Ovary (tissue), 9 donors: ENCODE results near the gene AMBP. TPM values are rescaled to one million over a fixed set of nuclear protein-coding genes. Genes with fewer than 3 reads are reported as not detected.

Experiments
- DNase-seq, 5 donors: peaks; one replicate each; pipeline ENCODE4 v3.0.0-alpha.2; 2019 to 2020
- H3K27ac ChIP-seq, 2 donors: fragments of 200-600 bp; one replicate each; pipeline versions ENCODE4 v1.5.1 to v1.8.0; 2019 to 2022
- H3K27me3 ChIP-seq: fragments of 200-600 bp; one replicate; pipeline ENCODE4 v1.8.0; 2022
- H3K36me3 ChIP-seq: fragments of 200-600 bp; sonication (generic); one replicate; pipeline ENCODE4 v1.5.1; 2019
- H3K4me1 ChIP-seq: one replicate; pipeline ENCODE4 v1.8.1; 2013; ENCODE audit warnings: mild to moderate bottlenecking, moderate library complexity; ENCODE audit not compliant: insufficient read depth
- H3K4me3 ChIP-seq: fragments of 200-600 bp; sonication (generic); one replicate; pipeline ENCODE4 v1.5.1; 2017
- H3K9me3 ChIP-seq, 2 donors: fragments of 200-600 bp in 1 of 2; sonication (generic) in 1 of 2; one replicate each; pipeline versions ENCODE4 v1.5.1 to v1.8.1; 2013 to 2019; ENCODE audit warnings: mild to moderate bottlenecking in 1 of 2, moderate library complexity in 1 of 2
- EP300 ChIP-seq: sonication (generic); formaldehyde crosslinking; IDR thresholded peaks from one replicate; pipeline ENCODE4 v1.6.1; 2017; ENCODE audit warnings: antibody characterized with exemption
- POLR2A ChIP-seq: fragments of 450-650 bp; IDR thresholded peaks from one replicate; pipeline ENCODE4 v1.6.1; 2017; ENCODE audit warnings: antibody characterized with exemption, mild to moderate bottlenecking, moderate library complexity
- WGBS, 3 donors: extraction: QIAGEN DNeasy Blood & Tissue Kit in 1 of 3; methylation state at CpG; one replicate each; pipeline versions ENCODE4 v1.1.5 to v1.1.7; 2013 to 2017; 5-methylcytosine and 5-hydroxymethylcytosine counted together
- intact Hi-C, 4 donors: fragments of 100-400 bp; cut with DNase I; formaldehyde crosslinking; loops; one replicate each; pipeline versions ENCODE4 v1.11.0 to v1.15.1; 2022 to 2023
- polyA plus RNA-seq, 2 donors: library from polyadenylated mRNA; stranded (reverse); fragments of 200-250 nt in 1 of 2; fragments of 350-450 nt in 1 of 2; fragmentation: Illumina TruSeq in 1 of 2; extraction: RNeasy Lipid Tissue Mini Kit (QIAGEN cat#74804) in 1 of 2; gene quantifications; one replicate each; pipeline ENCODE4 v1.2.3, GENCODE V29; 2013 to 2014
- total RNA-seq, 7 donors: library from RNA; depleted of rRNA in 2 of 7; stranded (reverse); fragments of >200 nt in 2 of 7; fragmentation: NEBNext Ultra II Directional in 3 of 7; extraction: Animal tissue kit (Norgen Biotek cat#: 25700) in 3 of 7; gene quantifications; one replicate each; pipeline versions ENCODE4 v1.1.0 to v1.2.4, GENCODE V29; 2016 to 2023
- TF ChIP-seq, protein P1 (sequence below), 3 donors: fragments of 450-650 bp in 2 of 3; fragments of 200-600 bp in 1 of 3; IDR thresholded peaks; one replicate each; pipeline versions ENCODE4 v1.5.1 to v1.8.0; 2016 to 2022; ENCODE audit warnings: antibody characterized with exemption in 3 of 3, mild to moderate bottlenecking in 1 of 3
- donor health status: DM: no; HTN: no; CAD: no; lungs with moderate emphysema.
- donor health status: DM: no; HTN: no; CAD: no.
- donor health status: Bipolar disorder and iron deficiency.
- donor health status: DM: yes; HTN: yes; CAD: no.
- donor health status: DM: no; HTN: no; CAD: no.
- donor health status: DM: yes; HTN: yes; CAD: no.

Gene AMBP
- total and polyA plus RNA-seq, 9 donors = 0.15 to 3.9 (median 0.62) TPM; not detected in 3

DNA sequence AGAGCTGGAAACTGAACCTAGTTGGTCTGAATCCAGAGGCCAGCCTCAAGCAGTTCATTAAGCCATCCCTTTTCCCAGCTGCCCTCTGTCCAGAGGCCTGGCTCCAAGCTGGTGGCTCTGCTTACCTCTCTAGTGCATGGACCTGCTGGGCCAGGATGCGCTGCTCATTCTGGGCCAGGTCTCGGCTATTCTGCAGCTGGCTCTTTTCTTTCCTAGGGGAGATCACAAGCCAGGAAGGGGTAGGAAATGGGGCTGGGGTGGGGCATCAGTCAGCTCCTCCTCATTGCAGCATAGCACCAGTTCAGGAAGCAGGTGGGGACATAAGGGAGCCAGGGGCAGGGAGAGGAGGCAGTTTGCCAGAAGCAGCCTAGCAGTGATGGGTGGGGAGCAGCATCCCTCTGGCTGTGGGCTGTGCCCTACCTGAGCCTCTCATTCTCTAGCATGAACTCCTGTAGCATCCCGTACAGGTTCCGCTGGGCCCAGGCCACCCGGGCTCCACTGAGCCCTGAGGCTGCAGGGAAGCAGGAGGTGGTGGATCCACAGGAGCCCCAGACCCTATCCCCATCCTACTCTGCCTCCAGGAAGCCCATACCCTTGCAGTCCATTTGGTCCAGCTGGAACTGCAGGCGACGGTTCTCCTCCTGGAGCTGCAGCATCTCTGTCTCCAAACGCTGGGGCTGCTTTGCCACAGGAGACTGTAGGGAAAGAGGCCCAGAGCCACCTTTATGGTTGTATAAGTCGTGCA lies 15.8 kb upstream of the AMBP start:
- Histone ChIP-seq H3K4me1 (peaks cover 5% of the 10 kb centered on the region), H3K4me3 (no peak overlapping the region), H3K36me3 (no peaks in the 10 kb centered on the region), H3K27ac (no peak overlapping the region), H3K9me3 (no peaks in the 10 kb centered on the region), H3K27me3 (no peaks in the 10 kb centered on the region)
- no peak for DNase-seq
- intact Hi-C loops = no loop called here
- no peak for TF ChIP-seq EP300
- TF ChIP-seq POLR2A = no peak
- TF ChIP-seq, protein P1, sequence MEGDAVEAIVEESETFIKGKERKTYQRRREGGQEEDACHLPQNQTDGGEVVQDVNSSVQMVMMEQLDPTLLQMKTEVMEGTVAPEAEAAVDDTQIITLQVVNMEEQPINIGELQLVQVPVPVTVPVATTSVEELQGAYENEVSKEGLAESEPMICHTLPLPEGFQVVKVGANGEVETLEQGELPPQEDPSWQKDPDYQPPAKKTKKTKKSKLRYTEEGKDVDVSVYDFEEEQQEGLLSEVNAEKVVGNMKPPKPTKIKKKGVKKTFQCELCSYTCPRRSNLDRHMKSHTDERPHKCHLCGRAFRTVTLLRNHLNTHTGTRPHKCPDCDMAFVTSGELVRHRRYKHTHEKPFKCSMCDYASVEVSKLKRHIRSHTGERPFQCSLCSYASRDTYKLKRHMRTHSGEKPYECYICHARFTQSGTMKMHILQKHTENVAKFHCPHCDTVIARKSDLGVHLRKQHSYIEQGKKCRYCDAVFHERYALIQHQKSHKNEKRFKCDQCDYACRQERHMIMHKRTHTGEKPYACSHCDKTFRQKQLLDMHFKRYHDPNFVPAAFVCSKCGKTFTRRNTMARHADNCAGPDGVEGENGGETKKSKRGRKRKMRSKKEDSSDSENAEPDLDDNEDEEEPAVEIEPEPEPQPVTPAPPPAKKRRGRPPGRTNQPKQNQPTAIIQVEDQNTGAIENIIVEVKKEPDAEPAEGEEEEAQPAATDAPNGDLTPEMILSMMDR (IDR thresholded peaks at IDR 0.05) = no peak
- 87 to 92% (median 90%) methylated on average over 8 to 9 of the region's 9 CpGs for WGBS, 3 donors

DNA sequence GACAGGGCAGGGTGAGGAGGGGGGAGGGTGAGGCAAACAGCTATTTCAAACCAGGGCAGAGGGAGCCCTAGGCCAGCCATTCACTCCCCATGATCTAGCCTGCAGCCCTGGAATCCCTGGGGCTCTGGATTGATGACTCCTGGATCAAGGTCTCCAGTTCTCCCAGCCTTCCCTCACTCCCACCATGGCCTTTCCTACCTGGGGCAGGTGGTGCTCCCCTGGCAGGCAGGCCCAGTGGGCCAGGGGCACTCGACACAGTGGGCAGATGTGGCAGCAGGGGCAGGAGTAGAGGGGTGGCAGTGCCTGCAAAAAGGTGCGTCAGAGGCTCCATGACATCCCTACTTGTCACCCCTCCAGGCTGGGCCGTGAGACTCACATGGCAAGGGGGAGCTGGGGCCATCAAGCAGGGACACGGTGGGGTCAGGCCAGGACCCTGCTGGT lies 15.0 kb upstream of the AMBP start:
- Histone ChIP-seq H3K4me1 (peaks cover 3% of the 10 kb centered on the region), H3K27me3 (no peaks in the 10 kb centered on the region), H3K27ac (no peak overlapping the region), H3K9me3 (no peaks in the 10 kb centered on the region), H3K36me3 (no peaks in the 10 kb centered on the region), H3K4me3 (no peak overlapping the region)
- TF ChIP-seq, protein P1 (IDR thresholded peaks at IDR 0.05) = no peak
- TF ChIP-seq POLR2A = no peak
- TF ChIP-seq EP300 = no peak
- intact Hi-C loops = no loop called here
- no peak for DNase-seq
- 83 to 87% (median 86%) methylated on average over 4 of the region's 4 CpGs for WGBS, 3 donors

DNA sequence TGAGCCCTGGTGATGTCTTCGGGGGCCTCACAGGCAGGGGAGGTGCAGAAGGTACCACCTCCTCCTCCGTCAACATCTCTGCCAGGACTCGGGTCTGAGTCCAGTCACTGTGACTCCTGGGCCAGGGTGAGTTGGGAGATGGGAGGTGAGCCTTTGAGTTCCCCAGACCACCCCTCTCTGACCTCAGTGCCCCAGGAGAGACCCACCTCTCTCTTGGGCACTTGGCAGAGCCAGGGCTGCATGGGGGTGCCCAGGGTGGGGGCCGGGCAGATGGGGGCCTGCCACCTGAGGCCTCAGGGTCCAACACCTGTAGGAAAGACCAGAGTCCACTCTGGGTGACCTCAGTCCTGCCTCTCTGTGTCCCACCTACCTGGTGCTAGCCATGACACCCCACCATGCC lies 14.2 kb upstream of the AMBP start:
- Histone ChIP-seq H3K36me3 (no peaks in the 10 kb centered on the region), H3K27ac (no peak overlapping the region), H3K9me3 (no peaks in the 10 kb centered on the region), H3K4me1 (no peaks in the 10 kb centered on the region), H3K27me3 (no peaks in the 10 kb centered on the region), H3K4me3 (no peak overlapping the region)
- TF ChIP-seq EP300 (no peak), POLR2A (no peak)
- TF ChIP-seq, protein P1 (IDR thresholded peaks at IDR 0.05) = no peak
- WGBS, 3 donors = 78 to 88% (median 88%) methylated on average over 4 of the region's 4 CpGs
- DNase-seq = no peak
- intact Hi-C loops = no loop called here

DNA sequence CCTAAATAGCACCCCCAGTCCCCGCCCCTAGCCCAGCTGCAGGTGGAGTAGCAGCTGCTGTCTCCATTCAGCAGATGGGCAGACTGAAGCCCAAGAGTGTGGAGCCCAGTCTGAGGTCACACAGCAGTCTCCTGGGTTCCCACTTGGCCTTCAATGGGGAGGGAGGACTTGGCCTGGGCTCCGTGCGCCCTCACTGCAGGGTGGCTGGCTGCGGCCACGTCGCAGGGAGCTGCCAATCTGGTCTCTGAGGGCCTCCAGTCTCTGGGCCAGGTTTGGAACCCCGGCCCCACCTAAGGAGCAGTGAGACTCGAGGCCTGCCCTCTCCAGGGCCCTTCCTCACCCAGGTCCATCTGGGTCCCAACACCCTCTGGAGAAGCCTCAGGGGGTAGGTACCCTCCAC lies 13.6 kb upstream of the AMBP start:
- Histone ChIP-seq H3K4me3 (no peak overlapping the region), H3K4me1 (no peaks in the 10 kb centered on the region), H3K9me3 (no peaks in the 10 kb centered on the region), H3K27me3 (no peaks in the 10 kb centered on the region), H3K27ac (no peak overlapping the region), H3K36me3 (no peaks in the 10 kb centered on the region)
- no peak for DNase-seq
- WGBS, 3 donors = 93% methylated on average over 1 to 8 of the region's 8 CpGs
- intact Hi-C loops = no loop called here
- TF ChIP-seq POLR2A (no peak), EP300 (no peak)
- TF ChIP-seq, protein P1 (IDR thresholded peaks at IDR 0.05) = no peak
